Upper lobe of left lung (tissue), 6 donors: Measurements from ENCODE around the gene SRSF11. TPM values are rescaled to one million over a fixed set of nuclear protein-coding genes. Genes with fewer than 3 reads are reported as not detected.
"Not testable (repeated sequence)": the region's sequence is repeated elsewhere in the genome, so short reads cannot be mapped to it uniquely, and the experiment has no call there.

ENCODE experiments used
- ATAC-seq, 2 donors: fragments of 200-7000 bp; cut with Tn5 transposase; one replicate each; pipeline ENCODE4 v1.9.1; 2022; ENCODE audit warnings: mild to moderate bottlenecking in 2 of 2, moderate library complexity in 2 of 2; ENCODE audit not compliant: low FRiP score in 2 of 2
- DNase-seq, 2 donors: peaks; one replicate each; pipeline ENCODE4 v3.0.0-alpha.2; 2019 to 2020
- H3K27ac ChIP-seq, 4 donors: fragments of 200-600 bp; sonication (generic); one replicate each; pipeline ENCODE4 v1.5.1; 2016 to 2019
- H3K27me3 ChIP-seq, 4 donors: fragments of 200-600 bp; sonication (generic); one replicate each; pipeline ENCODE4 v1.5.1; 2017 to 2019
- H3K36me3 ChIP-seq, 4 donors: fragments of 200-600 bp; sonication (generic); one replicate each; pipeline ENCODE4 v1.5.1; 2016 to 2019
- H3K4me1 ChIP-seq, 4 donors: fragments of 200-600 bp; sonication (generic); one replicate each; pipeline ENCODE4 v1.5.1; 2018 to 2019
- H3K4me3 ChIP-seq, 4 donors: fragments of 200-600 bp; sonication (generic); one replicate each; pipeline ENCODE4 v1.5.1; 2017 to 2019; ENCODE audit warnings: mild to moderate bottlenecking in 2 of 4, moderate library complexity in 1 of 4
- H3K9me3 ChIP-seq, 4 donors: fragments of 200-600 bp; sonication (generic); one replicate each; pipeline ENCODE4 v1.5.1; 2018 to 2019
- CTCF ChIP-seq, 6 experiments: fragments of 450-650 bp in 4 of 6; fragments of 200-600 bp in 2 of 6; sonication (generic) in 2 of 6; IDR thresholded peaks; one replicate each; pipeline ENCODE4 v1.5.1; 2016 to 2019; ENCODE audit warnings: antibody characterized with exemption in 6 of 6
- EP300 ChIP-seq, 4 donors: sonication (generic); formaldehyde crosslinking; IDR thresholded peaks; one replicate each; pipeline ENCODE4 v1.5.1; 2017; ENCODE audit warnings: antibody characterized with exemption in 4 of 4, control low read depth in 2 of 4
- POLR2A ChIP-seq, 4 donors: fragments of 450-650 bp; IDR thresholded peaks; one replicate each; pipeline ENCODE4 v1.5.1; 2016 to 2017; ENCODE audit warnings: antibody characterized with exemption in 4 of 4, mild to moderate bottlenecking in 2 of 4
- POLR2AphosphoS5 ChIP-seq, 2 donors: sonication (generic); formaldehyde crosslinking; IDR thresholded peaks; one replicate each; pipeline ENCODE4 v1.5.1; 2017; ENCODE audit warnings: antibody characterized with exemption in 2 of 2
- WGBS, 2 donors: methylation state at CpG; one replicate each; pipeline ENCODE4 v1.1.5; 2017 to 2018; 5-methylcytosine and 5-hydroxymethylcytosine counted together
- total RNA-seq, 6 donors: library from RNA; depleted of rRNA in 4 of 6; stranded (reverse); fragments of >200 nt in 4 of 6; gene quantifications; one replicate each; pipeline versions ENCODE4 v1.1.0 to v1.2.1, GENCODE V29; 2016 to 2021
- donor health status: DM: no; HTN: no; CAD: no; lungs with moderate emphysema.
- donor health status: DM: no; HTN: yes; CAD: no; lungs with severe emphysema.

SRSF11 gene
- total RNA-seq, 6 donors from 2014 or later = 97.6 to 662 (median 145) TPM

DNA sequence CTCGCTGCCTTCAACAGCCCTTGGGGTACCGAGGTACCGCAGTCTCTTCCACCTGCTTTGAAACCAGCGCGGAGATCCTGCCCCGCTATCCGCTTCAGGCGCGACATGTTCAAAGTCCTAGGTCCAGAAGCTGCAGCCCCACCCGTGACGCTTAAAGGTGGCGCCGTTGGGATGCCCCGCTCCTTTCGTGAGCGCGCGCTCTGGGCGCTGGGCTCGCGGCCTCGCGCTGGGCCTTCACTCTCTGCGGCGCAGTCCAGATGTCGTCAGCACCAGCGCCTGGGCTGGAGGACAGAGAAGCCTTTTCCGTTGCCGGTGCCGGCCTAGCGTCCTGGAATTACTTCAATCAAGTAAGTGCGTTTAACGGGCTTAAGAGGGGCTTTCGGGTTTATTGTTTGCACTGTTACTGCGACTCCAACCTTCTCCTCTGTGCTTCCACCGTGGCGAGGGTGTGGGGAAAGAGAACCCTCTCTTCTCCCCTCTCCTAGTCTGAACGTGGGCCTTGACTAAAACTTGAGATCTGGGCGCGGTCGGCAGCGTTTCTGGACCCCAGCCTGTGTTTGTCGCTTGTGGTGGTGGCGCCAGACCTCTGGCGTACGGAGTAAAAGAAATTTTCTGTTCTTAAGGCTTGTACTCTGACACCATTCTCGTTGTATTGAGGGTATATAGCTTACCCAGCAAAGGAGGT, 15.6 kb upstream of the SRSF11 start, which contains the start of gene LRRC40:
Gene LRRC40 (minus strand): TSS at position 146 of the 685 bp plus-strand sequence. CDS start 39 bp downstream, at position 107.
- Histone ChIP-seq H3K4me1 (peaks cover 38 to 50% (median 44%) of the 10 kb centered on the region in 4 donors), H3K9me3 (no peaks in the 10 kb centered on the region), H3K27me3 (no peaks in the 10 kb centered on the region), H3K36me3 (peaks cover 0 to 7% (median 0%) of the 10 kb centered on the region in 4 donors), H3K4me3 (peak within 1 kb of the TSS; percentile 73 to 91 (median 81)), H3K27ac (peak within 1 kb of the TSS; percentile 90 to 97 (median 94))
- DNase-seq = peak; percentile 97 to 98
- TF ChIP-seq POLR2A (IDR thresholded peaks at IDR 0.05) (peak in 3 of 4 donors; percentile 65 to 79 (median 75)), CTCF (IDR thresholded peaks at IDR 0.05) (peak in 1 of 6 experiments; percentile 39), EP300 (IDR thresholded peaks at IDR 0.05) (no peak), POLR2AphosphoS5 (IDR thresholded peaks at IDR 0.05) (peak; percentile 85 to 96)
- ATAC-seq = peak; percentile 100
- 0 to 1% methylated on average over 42 to 45 of the region's 47 CpGs for WGBS, 2 donors

- not testable (repeated sequence) for H3K27me3 ChIP-seq, H3K36me3 ChIP-seq, ATAC-seq, DNase-seq, H3K9me3 ChIP-seq
- WGBS, 2 donors = 82% methylated on average over 17 of the region's 17 CpGs
- Histone ChIP-seq H3K4me1 (peaks cover 38 to 51% (median 47%) of the 10 kb centered on the region in 4 donors), H3K4me3 (peak overlapping the region in 3 of 4 donors; percentile 73 to 91 (median 79)), H3K27ac (peak overlapping the region in 3 of 4 donors; percentile 91 to 97 (median 96))
These were observed 14.3 kb upstream of the SRSF11 start for GRCh38 chr1:70206833-70207232.

GRCh38 chr1:70207492-70207891, 13.7 kb upstream of the SRSF11 start:
- H3K4me3 ChIP-seq = peak overlapping the region in 1 of 4 donors; percentile 79
- H3K27me3 ChIP-seq = no peaks in the 10 kb centered on the region
- peaks cover 0 to 7% (median 0%) of the 10 kb centered on the region in 4 donors for H3K36me3 ChIP-seq
- DNase-seq (no peak), ATAC-seq (no peak)
- WGBS, 2 donors = 87 to 90% methylated on average over 4 of the region's 4 CpGs
- no peaks in the 10 kb centered on the region for H3K9me3 ChIP-seq
- H3K4me1 ChIP-seq = peaks cover 38 to 52% (median 47%) of the 10 kb centered on the region in 4 donors
- H3K27ac ChIP-seq = peak overlapping the region in 1 of 4 donors; percentile 91
- TF ChIP-seq CTCF (IDR thresholded peaks at IDR 0.05) (no peak), EP300 (IDR thresholded peaks at IDR 0.05) (no peak), POLR2AphosphoS5 (IDR thresholded peaks at IDR 0.05) (no peak), POLR2A (IDR thresholded peaks at IDR 0.05) (no peak)

DNA sequence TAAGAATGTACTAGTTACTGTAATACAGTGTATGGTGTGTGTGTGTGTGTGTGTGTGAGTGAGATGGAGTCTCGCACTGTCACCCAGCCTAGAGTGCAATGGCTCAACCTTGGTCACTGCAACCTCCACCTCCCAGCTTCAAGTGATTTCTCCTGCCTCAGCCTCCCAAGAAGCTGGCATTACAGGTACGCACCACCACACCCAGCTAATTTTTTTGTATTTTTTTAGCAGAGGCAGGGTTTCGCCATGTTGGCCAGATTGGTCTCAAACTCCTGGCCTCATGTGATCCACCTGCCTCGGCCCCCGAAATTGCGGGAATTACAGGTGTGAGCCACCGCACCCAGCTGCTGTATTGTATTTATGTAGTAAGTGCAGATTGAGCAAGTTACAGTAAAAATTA, 12.9 kb upstream of the SRSF11 start:
- Histone ChIP-seq H3K36me3 (peaks cover 0 to 7% (median 0%) of the 10 kb centered on the region in 4 donors), H3K9me3 (no peaks in the 10 kb centered on the region), H3K27me3 (no peaks in the 10 kb centered on the region), H3K27ac (no peak overlapping the region), H3K4me3 (no peak overlapping the region), H3K4me1 (peaks cover 38 to 52% (median 42%) of the 10 kb centered on the region in 4 donors)
- TF ChIP-seq POLR2A (IDR thresholded peaks at IDR 0.05) (no peak), POLR2AphosphoS5 (IDR thresholded peaks at IDR 0.05) (no peak), EP300 (IDR thresholded peaks at IDR 0.05) (no peak), CTCF (IDR thresholded peaks at IDR 0.05) (no peak)
- ATAC-seq = no peak
- 96% methylated on average over 7 of the region's 7 CpGs for WGBS, 2 donors
- no peak for DNase-seq

DNA sequence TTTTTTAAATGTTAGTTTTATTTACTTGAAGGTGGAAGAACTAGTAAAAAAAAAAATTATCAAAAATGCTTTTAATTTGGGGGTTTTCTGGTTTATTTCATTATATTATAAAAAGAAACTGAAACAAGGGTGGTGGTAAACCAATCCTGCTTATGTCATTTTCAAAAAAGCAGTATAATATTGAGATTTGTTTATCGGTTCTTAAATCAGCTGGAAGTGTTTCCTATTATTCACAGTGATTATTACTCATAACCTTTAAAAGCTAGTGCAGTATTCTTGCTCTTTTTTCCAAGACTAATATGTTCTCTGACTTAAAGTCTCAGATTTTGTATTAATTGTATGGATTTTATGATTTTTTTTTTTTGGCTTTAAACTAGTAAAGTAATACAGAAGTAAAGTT, 10.4 kb upstream of the SRSF11 start:
- H3K27me3 ChIP-seq = no peaks in the 10 kb centered on the region
- 69 to 78% methylated on average over 1 of the region's 1 CpG for WGBS, 2 donors

More for the DNA sequence above, 10.4 kb upstream of the SRSF11 start:
- Histone ChIP-seq H3K36me3 (peaks cover 0 to 18% (median 1%) of the 10 kb centered on the region in 4 donors), H3K4me1 (peaks cover 25 to 45% (median 28%) of the 10 kb centered on the region in 4 donors), H3K9me3 (no peaks in the 10 kb centered on the region), H3K4me3 (no peak overlapping the region), H3K27ac (no peak overlapping the region)
- ATAC-seq = no peak
- no peak for TF ChIP-seq EP300 (IDR thresholded peaks at IDR 0.05)
- no peak for TF ChIP-seq POLR2AphosphoS5 (IDR thresholded peaks at IDR 0.05)
- no peak for TF ChIP-seq CTCF (IDR thresholded peaks at IDR 0.05)
- no peak for TF ChIP-seq POLR2A (IDR thresholded peaks at IDR 0.05)
- DNase-seq = no peak
